NCI-H2196 treated with DMSO at 0.1 percent for 48 hours (cell line): ENCODE measurements around the gene YTHDF1.

Experiments
- DNase-seq: peaks from one replicate; lab custom pipeline; 2025; ENCODE audit not compliant: unreplicated experiment; lab: John Stamatoyannopoulos, UW

YTHDF1 gene

DNA sequence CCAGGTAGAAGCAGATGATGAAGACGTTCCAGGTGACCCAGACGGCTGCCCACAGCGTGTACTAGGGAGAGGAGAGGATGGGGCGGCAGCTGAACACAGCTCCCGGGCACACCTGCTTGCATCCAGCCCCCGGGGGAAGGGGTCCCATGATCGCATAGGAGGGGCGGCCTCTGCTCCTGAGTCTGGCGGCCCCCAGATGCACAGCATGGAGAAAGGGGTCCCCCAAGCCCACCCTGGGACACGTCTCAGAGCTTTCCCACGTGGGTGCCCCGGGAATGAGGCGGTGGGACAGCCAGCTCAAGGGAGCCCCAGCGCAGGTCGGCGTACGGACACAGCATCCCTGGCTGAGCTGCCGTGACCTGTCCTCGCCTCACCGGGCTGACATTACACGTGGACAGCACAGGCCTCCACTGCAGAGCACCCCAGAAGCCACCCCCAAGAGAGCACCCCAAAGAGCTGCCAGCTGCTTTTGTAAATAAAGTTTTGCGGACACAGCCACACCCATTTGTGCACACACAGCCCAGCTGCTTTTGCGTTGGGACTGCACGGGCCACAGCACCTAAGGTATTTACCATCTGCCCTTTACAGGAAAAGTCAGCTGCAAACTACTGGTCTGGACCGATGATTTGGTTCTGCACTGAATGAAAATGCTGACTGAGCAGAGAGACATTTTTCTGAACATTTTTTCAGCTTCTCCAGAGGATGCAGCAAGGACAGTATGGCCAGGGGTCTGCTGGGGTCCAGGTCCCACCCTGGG, 33.1 kb upstream of the YTHDF1 start:
- DNase-seq, result no peak

DNA sequence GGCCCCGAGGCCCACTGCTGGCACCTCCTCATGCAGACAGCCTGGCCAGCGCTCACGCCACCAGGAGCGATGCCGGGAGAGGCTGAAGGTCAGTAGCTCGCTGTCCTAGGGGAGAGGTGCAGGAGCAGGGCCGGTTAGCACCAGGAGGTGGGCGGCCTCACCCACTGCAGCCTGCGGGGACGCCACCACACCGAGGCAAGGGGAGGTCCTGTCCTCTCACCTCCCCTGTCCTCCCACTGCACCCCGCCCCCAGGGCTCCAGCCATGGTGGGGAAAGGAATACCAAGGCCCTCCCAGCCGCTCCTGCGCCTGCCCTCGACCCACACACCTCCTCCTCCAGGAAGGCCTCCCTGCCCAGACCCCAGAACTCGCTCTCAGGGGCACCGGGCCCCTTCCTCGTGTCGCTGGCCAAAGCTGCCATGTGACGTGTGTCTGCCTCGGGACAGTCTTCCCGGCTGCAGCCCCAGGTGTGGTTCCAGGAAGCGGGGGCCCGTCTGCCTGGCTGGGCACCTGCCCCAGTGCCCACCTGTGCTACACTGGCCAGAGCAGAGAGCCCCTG, 31.8 kb upstream of the YTHDF1 start:
- DNase-seq, result no peak

DNA sequence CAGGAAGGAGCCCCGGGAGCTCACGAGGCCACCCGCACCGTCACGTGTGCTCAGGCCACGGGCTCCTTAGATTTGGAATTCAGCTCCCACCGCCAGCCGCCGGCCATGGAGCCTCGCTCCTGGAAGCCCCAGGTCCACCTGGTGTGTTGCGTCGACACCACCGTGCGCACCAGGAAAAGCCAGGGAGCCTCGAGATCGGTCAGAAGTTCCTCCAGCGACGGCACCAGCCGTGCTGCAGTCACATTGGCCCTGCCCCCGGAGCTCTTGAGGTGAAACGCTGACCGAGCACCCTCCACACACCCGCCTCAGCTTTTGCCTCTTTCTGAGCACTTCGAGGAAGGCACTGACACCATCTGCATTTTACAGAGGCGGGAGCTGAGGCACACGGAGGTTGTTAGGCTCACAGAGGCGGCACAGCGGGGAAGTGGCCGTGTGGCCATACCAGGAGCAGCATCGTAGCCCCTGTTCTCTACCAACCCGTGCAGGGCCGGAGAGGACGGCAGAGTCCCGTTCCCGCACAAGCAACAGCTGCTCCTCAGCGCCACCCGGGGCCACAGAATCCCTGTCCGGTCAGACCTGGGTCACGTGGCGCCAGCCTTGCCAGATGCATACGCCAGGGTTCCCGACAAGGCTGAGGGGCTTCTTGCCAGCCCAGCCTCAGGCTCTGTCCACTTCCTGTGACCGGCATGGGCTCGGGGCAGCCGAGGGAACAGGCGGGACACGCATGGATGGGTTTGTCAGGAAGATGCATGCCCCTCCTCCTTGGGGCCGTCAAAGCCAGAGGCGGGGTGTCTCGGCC, 30.8 kb upstream of the YTHDF1 start:
- DNase-seq, result no peak

DNA sequence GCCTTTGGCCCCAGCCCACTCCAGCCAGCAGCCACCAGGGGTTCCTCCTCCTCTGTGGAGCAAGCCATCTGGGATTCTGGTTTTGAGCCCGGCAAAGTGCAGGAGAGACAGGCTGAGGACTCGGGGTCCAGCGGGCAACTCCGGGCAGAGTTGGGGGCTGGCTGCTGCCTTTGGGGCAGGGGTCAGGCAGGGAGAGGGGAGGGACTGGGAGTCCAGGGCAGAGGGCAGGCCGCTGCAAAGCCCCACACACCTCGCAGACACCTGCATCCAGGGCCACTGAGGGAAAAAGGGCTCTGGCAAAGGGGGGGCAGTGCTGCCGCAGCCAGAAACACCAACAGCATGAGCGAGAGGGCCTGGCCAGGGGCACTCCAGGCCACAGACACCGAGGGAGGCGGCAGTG, 28.5 kb upstream of the YTHDF1 start:
- no peak for DNase-seq

DNA sequence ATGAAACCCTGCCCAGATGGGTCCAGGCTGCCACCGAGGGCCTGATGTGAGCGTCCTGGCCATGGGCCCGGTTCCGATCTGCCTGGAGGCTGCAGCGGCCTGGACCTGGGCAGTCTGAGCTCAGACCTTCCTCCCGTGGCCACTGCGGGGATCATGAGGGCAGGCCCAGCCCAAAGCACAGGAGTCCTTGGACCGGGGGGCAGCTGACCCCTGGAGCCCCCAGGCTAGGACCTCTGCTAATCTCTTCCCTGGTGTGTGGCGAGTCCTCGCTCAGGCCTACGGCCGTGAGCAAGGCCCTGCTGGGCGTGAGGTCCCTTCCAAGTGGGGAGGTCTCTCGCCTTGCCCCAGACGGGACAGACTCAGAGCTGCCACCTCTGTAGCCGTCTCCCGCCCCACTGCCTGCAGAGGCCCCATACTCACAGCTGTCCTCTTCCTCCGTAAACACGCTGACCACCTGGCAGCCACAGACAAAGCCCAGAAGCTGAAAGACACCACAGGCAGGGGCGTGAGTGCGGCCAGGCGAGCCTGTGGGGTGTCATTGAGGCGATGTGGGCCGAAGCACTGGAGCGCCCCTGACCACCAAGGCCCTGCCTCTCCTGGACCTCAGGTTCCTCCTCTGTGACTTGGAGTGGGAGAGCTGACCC, 27.8 kb upstream of the YTHDF1 start:
- DNase-seq, result no peak

DNA sequence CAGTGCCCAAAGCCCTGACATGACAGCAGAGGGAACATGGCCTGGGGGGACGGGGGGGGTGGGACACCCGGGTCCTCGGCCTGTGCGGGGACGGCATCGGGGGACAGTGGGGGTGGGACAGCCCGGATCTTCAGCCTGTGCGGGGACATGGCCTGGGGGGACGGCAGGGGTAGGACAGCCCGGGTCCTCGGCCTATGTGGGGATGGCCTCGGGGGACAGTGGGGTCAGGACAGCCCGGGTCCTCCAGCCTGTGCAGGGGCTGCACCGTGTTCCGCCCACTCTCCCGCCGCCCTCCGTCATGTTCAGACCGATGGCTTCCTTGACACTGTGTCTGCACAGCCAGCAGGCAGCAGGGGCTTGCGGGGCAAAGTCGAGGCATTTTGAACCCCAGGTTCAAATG, 26.8 kb upstream of the YTHDF1 start:
- no peak for DNase-seq

DNA sequence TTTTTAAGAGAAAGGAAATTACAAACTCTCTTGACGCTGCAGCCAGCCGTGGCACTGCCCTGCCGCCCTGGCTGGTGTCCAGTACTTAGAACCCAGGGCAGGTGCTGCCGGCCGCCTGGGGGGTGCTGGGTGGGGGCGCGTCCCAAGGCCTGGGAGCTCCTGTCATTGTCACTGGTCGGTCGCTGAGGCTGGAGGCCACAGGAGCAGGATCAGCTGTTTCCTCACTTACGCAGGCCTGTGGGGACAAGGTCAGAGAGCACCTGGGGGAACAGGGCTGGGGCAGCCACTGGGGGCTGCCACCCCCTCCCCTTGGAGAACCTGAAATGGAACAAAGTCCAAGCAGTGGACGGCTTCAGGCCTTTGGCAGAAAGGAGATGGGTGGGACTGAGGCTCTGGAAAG, 25.3 kb upstream of the YTHDF1 start:
- DNase-seq, result peak; percentile 43

DNA sequence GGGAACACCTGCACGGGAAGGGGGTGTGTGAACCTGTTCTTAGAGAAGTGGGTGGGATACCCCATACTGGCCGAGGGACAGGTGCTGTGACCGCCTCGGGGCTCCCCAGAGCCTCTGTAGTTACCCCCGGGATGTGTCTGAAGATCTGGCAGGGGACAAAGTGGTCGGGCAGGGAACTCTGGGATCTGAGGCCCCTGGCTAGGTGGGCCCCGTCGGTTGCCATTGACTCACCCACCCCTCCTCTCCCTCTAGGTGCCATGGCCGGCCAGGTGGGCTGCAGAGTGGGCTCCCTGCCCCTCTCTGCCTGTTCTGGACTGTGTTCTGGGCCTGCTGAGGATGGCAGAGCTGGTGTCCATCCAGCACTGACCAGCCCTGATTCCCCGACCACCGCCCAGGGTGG, 24.1 kb upstream of the YTHDF1 start:
- no peak for DNase-seq

DNA sequence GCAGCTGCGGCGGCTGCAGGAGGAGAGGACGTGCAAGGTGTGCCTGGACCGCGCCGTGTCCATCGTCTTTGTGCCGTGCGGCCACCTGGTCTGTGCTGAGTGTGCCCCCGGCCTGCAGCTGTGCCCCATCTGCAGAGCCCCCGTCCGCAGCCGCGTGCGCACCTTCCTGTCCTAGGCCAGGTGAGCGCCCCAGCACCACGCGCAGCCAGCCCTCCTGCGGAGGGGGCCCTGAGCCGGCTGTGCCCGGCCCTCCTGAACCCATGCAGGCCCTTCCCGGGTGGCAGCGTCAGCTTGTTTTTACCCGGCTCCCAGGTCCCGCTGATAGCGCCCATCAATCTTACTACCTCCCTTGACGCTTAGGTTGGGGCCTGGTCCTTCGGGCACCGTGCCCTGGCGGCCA, 23.5 kb upstream of the YTHDF1 start:
- DNase-seq, result no peak

DNA sequence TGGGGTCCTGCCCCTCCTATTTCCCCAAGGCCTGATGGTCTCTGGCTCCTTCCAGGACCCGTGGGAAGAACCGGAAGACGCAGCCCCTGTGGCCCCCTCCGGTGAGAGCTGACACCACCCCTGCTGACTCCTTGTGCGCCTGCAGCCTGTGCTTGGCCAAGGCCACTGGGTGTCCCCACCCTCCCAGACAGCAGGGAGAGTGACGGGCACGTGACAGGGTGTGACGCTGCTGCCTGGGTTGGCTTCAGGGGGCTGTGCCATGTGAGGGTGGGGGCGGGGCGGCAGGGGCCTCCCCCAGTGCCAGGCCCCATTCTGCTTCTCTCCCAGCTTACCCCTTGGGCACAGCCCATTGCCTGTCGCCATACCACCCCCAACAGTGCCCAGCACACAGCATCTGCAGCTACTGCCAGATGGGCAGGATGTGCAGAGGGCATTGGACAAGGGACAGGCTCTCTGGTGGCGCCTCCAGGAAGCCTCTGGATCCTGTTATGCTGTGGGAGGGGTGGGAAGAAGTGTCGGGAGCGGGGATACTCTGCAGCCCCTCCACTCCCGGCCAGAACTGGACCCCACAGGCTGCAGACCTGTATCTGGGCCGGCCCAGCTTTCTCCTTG, 22.7 kb upstream of the YTHDF1 start:
- no peak for DNase-seq

DNA sequence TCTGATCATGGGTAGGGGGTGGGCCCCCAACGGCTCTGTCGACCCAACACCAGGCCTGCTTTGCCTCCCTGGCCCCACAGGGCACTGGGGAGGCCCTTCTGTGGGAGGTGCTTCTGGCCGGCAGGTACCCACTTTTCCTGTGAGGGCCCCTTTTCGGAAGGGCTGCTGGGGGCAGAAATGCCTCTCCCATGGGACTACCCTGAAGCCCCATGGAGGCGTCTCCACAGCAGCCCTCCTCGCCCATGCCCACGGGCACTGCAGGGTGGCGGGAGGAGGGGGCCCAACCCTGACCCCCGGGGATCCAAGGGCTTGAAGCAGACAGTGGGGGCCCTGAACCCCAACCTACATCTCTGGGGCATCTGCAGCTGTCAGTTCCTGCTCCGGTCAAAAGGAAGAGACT, 22.1 kb upstream of the YTHDF1 start:
- DNase-seq, result no peak

DNA sequence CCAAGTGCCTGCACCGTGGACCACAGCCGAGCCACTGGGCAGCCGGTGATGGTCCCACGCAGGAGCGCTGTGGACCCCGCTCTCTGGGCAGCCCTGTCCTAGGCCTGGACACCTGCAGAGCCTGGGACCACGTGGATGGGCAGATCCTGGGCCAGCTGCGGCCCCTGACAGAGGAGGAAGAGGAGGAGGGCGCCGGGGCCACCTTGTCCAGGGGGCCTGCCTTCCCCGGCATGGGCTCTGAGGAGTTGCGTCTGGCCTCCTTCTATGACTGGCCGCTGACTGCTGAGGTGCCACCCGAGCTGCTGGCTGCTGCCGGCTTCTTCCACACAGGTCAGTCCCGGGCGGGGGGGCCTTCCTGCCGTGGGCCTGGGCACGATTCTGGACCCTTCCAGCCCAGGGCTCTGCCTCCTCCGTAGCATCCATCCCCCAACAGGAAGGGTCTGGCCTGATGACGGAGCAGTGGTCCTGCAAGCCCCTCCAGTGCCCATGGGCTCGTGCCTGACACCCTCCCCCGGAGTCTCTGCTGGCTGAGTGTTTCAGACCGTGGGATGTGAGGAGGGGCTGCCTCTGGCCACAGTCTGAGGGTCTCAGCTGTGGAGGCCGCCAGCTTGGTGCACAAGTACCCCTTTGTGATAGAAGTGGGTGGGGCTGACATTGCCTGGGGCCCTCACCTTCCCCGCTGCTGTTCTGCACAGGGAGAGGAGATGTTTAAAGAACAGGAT, 20.3 kb upstream of the YTHDF1 start:
- no peak for DNase-seq

DNA sequence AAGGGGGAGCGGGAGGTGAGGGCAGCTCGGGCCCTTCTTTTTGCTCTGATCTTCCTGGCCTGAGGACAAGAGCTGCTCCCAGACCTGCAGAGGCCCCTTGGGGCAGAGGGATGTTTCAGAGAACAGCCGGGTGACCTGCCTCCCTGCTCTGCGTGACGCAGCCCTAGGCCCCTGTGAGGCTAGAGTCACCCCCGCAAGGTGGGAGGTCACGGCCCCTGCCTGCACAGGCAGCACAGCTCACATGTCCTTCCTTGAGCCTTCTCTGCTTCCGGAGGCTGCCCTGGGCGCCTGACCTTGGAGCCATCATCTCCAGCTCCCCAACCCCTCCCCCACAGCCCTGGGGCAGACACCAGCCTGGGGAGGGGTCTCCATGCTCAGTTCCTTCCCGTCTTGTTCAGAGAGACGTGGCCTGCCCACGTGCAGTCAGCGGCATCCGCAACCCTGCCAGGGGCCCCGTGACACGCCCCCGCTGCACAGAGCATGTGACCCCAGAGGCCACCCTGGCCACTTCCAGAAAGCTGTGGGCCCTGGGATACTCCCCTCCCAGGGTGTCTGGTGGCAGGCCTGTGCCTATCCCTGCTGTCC, 19.6 kb upstream of the YTHDF1 start, which contains the start of gene BIRC7:
BIRC7 (plus strand) TSS at position 507 of the 585 bp plus-strand sequence. CDS start 192 bp downstream, outside the sequence.
- no peak for DNase-seq

DNA sequence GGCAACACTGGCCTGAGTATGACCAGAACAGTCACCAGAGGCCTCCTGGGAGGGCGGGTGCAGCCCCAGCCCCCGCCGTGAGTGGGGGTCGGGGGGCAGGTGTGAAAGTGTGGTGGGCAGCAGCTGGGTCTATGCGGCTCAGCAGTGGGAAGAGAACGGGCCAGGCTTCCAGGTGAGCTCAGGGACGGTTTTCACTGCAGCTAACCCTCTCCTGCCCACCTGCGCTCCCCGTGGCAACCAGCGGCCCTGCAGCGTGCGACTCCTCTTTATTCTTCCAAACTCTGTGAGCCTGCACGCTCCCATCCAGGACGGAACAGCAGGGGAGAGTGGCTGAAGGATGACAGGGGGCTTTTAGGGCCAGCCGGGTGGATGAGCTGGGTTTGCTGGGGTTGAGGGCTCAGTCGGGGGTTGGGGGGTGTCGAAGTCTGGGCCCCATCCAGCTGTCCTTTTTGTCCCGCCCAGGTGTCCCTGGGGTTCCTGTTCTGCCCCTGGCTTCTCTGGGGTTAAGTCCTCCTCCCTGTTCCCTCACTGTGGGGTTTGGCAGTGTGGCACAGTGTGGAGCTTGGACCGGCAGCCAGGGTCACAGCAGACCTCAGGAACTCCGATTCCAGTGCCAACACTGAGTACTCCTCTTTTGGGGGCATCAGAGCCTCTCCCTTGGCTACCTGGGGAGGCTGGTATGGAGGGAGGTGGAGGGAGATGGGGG, 18.9 kb upstream of the YTHDF1 start:
- DNase-seq, result no peak

DNA sequence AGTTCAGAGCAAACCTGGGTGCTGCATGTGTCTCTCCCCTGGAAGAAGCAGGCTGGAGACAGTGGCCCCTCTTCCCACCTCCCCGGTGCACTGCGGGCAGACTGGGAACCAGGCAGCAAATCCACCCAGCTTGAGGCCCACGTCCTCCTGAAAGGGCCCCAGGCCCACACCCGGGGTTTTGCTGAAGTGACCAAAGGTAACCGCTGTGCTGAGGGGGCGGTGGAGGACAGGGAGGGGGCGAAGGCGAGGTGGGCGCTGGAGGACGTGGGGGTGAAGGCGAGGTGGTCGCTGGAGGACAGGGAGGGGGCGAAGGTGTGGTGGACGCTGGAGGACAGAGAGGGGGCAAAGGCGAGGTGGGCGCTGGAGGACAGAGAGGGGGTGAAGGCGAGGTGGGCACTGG, 18.0 kb upstream of the YTHDF1 start:
- DNase-seq, result no peak

DNA sequence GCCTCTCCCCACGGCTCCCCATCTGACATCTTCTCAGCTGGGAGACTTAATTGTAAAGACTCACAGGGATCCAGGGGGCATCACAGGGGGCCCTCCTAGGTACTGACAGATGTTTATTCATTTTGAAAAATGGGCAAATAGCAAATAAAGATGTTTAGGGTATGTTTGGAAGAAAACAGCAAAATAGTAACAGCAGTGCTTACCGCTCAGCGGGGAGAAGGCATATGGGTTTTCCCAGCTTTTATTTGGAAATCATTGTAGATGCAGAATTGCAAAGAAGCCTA, 17.1 kb upstream of the YTHDF1 start:
- DNase-seq, result no peak

DNA sequence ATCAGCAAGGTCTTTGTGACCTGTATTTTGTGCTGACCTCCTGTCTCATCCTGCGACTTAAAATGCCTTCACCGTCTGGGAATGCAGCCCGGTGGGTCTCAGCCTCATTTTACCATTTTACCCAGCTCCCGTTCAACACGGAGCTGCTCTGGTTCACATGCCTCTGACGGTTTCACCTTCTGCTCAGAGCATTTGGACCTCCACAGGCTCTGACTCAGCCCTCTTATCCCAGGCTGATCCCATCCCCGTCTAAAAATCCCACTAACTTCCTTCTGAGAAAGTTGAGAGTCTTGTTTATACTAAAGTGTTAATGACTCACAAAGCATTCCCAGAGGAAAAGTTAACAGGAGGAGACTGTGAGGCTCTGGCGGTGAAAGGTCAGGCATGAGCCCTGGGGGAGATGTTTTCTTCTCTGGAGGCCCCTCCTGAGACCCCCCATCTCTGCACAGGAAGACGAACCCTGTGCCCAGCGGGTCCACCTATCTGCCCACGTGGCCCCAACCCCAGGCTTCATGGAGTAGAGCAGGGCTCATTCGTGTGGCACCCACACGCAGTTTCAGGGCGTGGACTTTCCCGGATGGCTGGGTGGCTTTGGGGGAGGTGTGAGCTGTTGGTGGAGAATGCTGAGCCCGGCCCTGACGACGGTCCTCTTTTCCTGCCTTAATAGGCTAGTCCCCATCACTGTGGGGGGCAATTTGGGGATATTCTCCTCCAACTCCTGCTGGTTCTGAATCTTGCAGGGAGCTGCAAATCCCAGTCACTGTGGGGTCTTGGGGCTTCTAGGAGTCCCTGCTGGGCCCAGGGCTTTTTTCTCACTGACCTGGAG, 16.5 kb upstream of the YTHDF1 start:
- no peak for DNase-seq

DNA sequence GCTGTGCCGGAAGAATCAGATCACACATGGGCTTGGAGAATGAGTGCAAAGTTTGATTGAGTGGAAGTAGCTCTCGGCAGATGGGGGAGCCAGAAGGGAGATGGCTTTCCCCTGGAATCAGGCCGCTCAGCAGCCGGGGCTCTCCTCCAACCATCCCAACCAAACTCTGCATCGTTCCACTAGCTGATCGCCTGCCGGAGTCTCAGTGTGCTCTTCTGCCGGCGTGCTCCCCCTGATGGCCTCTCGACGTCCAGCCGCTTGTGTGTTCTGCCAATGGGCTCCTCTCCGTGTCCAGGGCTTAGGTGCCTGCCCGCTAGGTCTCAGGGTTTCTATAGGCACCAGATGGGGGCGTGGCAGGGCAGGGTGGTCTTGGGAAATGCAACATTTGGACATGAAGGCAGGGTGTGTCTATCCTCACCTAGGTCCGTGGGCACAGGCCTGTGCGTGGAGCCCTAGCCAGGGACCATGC, 14.9 kb upstream of the YTHDF1 start:
- DNase-seq, result no peak

DNA sequence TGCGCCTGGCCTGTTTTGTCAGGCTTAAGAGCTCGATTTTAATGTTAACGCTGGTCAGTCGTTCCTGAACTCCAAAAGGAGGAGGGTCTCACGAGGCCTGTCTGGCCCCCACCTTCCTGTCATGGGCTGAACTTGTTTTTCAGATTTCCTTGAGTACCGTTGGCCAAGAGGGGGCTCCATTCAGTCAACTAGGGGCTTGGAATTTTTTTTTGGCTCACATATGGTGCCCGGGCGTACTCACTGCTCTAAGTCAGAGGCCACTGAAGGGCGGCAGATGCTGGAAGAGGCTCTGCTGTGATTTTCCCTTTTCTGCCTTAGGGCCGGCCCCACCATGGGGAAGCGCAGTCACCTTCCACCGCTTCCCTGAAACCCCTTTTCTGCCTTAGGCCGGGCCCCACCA, 12.9 kb upstream of the YTHDF1 start:
- DNase-seq, result no peak
